ENCODE data around the gene ULK3.

Gene ULK3

DNA sequence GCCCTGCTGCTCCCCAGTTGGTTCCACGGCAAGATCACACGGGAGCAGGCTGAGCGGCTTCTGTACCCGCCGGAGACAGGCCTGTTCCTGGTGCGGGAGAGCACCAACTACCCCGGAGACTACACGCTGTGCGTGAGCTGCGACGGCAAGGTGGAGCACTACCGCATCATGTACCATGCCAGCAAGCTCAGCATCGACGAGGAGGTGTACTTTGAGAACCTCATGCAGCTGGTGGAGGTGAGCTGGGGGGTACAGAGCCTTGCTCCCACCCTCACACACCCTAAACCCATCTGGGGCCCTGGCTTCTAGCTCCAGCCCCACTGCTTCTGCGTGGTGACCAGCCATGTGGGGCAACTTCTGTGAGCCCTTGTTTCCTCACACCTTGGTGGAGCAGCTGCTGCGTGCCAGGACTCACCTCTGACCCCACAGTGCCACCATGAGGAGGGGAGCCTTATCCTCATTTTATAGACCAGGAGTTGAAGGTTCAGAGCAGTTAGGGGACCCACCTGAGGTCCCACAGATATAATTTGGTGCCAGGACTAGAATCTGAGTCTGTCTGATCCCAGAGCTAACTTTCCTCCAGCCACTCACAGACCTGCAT, 43.6 kb downstream of the ULK3 start:
- no peak for DNase-seq (ENCODE audit: low read depth)

DNA sequence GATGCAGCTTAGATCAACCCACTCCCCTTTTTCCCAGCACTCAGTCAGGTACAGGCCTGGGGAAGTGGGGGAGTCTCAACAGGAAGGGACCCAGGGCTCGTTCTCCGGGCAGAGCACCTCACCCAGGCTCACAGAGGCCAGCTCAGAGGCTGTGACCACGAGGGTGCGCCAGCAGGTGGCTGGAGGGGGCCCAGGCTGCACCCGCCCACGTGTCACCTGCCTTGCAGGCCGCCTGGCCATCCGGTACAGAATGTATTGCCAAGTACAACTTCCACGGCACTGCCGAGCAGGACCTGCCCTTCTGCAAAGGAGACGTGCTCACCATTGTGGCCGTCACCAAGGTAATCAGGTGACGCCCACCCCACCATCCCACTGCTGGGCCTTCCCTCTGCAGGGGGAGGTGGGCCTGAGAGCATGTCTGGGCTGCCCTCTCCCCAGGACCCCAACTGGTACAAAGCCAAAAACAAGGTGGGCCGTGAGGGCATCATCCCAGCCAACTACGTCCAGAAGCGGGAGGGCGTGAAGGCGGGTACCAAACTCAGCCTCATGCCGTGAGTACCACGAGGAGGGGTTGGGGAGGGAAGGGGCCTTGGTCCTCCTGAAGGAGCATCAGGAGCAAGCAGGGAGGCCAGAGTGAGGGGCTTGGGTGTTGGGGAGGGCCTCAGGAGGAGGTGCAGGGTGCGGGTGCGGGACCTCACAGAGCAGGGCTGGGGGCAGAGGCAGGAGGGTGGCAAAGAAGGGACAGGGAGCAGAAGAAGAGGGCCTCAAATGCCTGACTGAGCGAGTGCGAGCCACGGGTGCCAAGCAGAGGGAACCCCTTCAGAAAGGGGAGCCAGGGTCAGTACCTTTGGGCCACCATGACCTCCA, 44.3 kb downstream of the ULK3 start:
- no peak for DNase-seq (ENCODE audit: low read depth)

GRCh38 chr15:74795966-74796625, 46.9 kb downstream of the ULK3 start:
- no peak for DNase-seq (ENCODE audit: low read depth)

- DNase-seq (ENCODE audit: low read depth), result no peak
Measured at GRCh38 chr15:74794970-74795349, 48.0 kb downstream of the ULK3 start.

DNA sequence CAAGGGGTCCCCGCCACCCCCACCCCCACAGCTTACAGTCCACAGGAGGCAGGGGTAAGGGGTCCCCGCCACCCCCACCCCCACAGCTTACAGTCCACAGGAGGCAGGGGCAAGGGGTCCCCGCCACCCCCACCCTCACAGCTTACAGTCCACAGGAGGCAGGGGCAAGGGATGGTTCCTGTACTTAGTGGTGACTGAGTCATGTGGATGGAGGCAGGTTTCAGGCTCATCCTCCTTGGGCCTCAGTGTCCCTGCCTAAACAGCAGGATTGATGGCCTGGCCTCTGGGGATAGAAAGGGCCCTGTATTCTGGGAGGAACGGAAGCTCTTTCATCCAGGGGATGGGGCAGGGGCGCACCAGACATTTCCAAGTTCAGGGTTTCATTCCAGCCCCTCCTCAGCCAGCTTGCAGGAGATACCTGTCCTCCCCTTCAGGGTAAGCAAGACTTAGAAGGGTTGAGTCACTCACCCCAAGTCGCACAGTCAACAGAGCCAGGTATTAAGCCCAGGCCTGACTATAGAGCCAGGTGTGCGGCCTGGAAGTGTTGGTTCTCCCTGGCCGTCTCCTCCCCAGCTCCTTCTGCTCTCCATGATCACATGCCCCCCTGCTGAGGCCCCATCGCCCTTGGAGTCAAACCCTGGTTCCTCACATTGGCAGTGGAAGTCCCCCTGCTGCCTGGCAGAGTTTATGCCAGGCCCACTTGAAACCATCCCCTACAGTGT, 48.5 kb downstream of the ULK3 start:
- no peak for DNase-seq (ENCODE audit: low read depth)

GRCh38 chr15:74793135-74794028, 49.6 kb downstream of the ULK3 start:
- no peak for DNase-seq (ENCODE audit: low read depth)

DNA sequence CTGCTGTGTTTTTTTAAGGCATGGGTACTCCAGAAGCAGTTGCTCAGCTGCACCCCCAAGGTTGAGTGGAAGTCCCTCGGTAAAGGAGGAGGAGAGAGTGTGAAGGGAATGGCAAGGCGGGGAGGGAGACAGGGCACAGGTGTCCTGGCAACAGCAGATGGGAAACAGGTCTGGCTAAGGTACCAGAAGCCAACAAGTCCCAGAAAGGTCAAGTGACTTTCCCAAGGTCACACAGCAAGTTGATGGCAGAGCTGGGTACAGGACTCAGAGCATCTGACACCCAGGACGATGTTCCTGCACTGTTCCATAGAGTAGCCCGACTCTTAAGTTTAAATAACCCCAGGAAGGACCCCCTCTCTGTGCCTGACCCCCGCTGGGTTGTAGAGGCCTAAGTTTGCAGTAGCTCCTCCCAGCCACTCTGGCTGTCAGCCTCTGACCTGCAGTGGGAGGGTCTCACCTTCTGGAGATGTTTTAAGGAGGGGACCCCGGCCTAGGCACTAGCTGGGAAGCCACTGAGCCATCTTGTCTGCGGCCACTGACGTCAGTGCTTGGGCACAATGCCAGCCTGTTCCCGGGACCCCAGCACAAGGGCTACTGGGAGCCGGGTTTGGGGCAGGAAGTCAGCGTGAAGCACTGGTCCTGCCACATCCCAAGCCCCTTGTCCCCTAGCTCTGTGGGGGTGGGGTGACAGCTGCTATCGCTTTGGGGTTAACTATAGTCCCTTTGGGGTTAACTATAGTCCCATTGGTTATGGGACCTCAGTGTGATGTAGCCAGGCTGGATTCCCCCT, 50.5 kb downstream of the ULK3 start:
- no peak for DNase-seq (ENCODE audit: low read depth)

GRCh38 chr15:74791667-74792066, 51.3 kb downstream of the ULK3 start:
- DNase-seq (ENCODE audit: low read depth), result no peak

DNA sequence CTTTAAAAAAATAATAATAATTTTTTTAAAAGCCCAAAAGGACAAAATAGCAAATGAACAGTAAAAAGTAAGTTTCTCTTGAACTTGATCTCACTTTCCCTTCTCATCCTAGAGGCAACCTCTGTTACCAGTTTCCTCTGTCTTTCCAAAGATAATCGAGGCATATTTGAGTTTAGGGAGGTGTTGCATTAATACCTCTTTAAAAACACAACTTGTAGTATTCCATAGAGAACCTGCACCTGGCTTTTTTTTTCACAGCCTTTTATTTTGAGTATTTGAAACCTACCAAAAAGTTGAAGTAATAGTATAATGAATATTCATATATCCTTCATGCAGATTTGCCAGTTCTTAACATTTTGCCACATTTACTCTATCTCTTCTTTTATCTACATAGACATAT, 51.9 kb downstream of the ULK3 start:
- DNase-seq (ENCODE audit: low read depth), result no peak

DNA sequence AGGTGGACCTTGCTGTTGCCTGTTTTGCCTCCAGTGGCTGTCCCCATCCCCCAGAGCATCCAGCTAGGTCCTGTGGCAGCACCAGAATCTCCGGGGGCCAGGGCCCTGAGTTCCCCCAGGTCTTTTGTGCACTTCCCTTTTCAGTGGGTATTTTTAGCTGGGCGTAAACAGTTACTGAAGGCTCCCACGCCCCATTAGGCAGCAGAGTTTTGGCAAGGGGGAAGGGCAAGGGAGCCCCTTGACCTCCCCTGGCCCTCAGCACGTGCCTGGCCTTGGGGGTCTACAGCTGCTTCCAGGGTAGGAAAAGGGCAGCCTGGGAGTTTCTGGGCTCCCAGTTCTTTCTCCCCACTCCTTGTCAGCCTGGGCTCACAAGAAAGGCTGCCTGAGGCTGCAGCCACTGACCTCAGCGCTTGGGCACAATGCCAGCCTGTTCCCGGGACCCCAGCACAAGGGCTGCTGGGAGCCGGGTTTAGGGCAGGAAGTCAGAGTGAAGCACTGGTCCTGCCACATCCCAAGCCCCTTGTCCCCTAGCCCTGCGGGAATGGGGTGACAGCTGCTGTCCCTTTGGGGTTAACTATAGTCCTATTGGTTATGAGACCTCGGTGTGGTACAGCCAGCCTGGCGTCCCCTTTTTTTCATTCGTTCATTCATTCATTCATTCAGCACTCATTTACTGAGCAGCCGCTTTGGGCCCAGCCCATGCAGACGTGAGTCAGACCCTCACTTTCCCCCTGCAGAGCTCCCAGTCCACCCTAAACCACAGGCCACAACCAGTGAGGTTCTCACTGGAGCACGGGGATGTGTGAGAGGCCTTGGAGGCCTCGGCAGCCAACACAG, 52.7 kb downstream of the ULK3 start:
- peak; percentile 80 for DNase-seq (ENCODE audit: low read depth)

GRCh38 chr15:74789741-74790079, 53.2 kb downstream of the ULK3 start:
- no peak for DNase-seq (ENCODE audit: low read depth)

- no peak for DNase-seq (ENCODE audit: low read depth)
Measured at GRCh38 chr15:74789171-74789631, 53.8 kb downstream of the ULK3 start.

GRCh38 chr15:74788683-74789151, 54.2 kb downstream of the ULK3 start:
- DNase-seq (ENCODE audit: low read depth), result no peak

DNA sequence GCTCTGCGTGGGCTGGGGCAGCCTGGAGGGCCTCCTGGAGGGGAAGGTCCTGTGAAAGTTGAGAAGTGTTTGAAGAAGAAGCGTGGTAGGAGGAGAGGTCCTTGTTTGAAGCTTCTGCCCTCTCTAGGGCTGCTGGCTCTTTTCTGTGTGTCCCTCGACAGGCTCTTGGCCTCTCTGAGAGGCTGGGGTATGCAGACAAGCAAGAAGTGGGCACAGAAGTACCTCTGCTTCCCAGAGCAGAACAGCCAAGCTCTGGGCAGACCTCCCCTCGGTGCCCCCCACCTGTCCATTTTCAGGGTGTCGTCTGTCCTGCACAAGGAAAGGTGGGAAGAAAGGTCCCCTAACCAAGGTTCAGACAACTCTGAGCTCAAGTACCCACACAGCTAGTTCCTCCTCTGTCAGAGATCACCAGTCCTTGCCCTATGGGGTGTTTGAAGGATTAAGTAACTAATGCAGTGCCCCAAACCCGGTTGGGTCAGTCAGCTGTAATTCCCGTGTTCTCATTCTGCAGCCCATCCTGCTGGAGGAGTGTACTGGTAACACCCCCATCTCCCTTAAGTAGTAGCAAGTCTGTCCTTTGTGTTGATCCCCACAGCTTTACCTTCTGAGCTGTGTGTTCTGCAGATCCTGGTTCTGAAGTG, 54.8 kb downstream of the ULK3 start:
- DNase-seq (ENCODE audit: low read depth), result no peak

GRCh38 chr15:74787251-74788041, 55.5 kb downstream of the ULK3 start:
- DNase-seq (ENCODE audit: low read depth), result peak; percentile 61

DNA sequence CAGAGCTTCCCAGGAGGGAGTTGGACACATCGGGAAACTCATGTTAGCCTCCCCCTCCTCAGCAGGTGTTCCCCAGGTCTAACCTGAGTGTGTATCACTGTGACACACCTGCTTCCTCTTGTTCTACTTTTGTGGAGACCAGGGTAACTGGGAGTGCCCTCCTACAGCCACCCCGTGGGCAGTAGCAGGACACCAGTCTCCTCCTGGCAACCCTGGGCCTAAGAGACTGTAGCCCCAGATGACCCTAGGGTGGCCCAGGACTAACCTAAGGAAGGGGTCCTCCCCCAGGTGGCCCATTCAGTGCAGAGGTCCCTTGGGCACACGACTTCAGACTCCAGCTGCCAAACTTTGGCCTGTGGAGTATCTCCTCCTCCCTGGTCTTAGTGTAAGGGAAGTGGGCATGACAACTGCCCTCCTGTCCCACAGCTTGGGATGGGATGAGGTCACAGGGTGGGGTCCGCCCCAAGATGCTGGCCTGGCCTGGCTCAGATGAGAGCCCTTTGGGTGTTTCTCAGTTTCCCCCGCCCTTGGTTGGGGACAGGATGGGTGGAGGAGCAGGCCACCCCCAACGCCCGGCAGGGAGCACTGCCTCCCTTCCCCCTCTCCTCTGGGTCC, 56.3 kb downstream of the ULK3 start:
- no peak for DNase-seq (ENCODE audit: low read depth)
